ENCODE measurements around the gene CRB2.

Gene CRB2

GRCh38 chr9:123378956-123379660 lies 23.1 kb downstream of the CRB2 start:
- Histone ChIP-seq H3K27me3 (ENCODE audit: low read depth) (no peaks in the 10 kb centered on the region), H3K4me1 (peaks cover 4% of the 10 kb centered on the region; the same call in 1 of the 2 replicates), H3K9me3 (no peaks in the 10 kb centered on the region), H3K36me3 (replicated peaks) (no peaks in the 10 kb centered on the region), H3K4me3 (no peak overlapping the region)
- no peak for DNase-seq (ENCODE audit: low spot score in 2 of 2)
- in situ Hi-C loops (cut with MboI; ENCODE audit: low sequenced_read_pairs), result no loop called here

GRCh38 chr9:123380852-123381705 lies 25.1 kb downstream of the CRB2 start:
- in situ Hi-C loops (cut with MboI; ENCODE audit: low sequenced_read_pairs), result no loop called here
- no peaks in the 10 kb centered on the region for H3K4me1 ChIP-seq
- no peaks in the 10 kb centered on the region for H3K36me3 ChIP-seq (replicated peaks)
- no peak for DNase-seq (ENCODE audit: low spot score in 2 of 2)
- no peaks in the 10 kb centered on the region for H3K27me3 ChIP-seq (ENCODE audit: low read depth)
- H3K9me3 ChIP-seq, result no peaks in the 10 kb centered on the region
- no peak overlapping the region for H3K4me3 ChIP-seq

GRCh38 chr9:123382653-123383511 lies 26.9 kb downstream of the CRB2 start:
- Histone ChIP-seq H3K4me3 (no peak overlapping the region), H3K27me3 (ENCODE audit: low read depth) (no peaks in the 10 kb centered on the region), H3K36me3 (replicated peaks) (no peaks in the 10 kb centered on the region), H3K9me3 (no peaks in the 10 kb centered on the region), H3K4me1 (no peaks in the 10 kb centered on the region)
- in situ Hi-C loops (cut with MboI; ENCODE audit: low sequenced_read_pairs), result no loop called here
- no peak for DNase-seq (ENCODE audit: low spot score in 2 of 2)

GRCh38 chr9:123383512-123384170 lies 27.6 kb downstream of the CRB2 start:
- no peaks in the 10 kb centered on the region for H3K9me3 ChIP-seq
- DNase-seq (ENCODE audit: low spot score in 2 of 2), result no peak
- H3K27me3 ChIP-seq (ENCODE audit: low read depth), result no peaks in the 10 kb centered on the region
- H3K4me3 ChIP-seq, result no peak overlapping the region
- H3K4me1 ChIP-seq, result no peaks in the 10 kb centered on the region
- in situ Hi-C loops (cut with MboI; ENCODE audit: low sequenced_read_pairs), result no loop called here
- no peaks in the 10 kb centered on the region for H3K36me3 ChIP-seq (replicated peaks)

- no peaks in the 10 kb centered on the region for H3K4me1 ChIP-seq
- no peak overlapping the region for H3K4me3 ChIP-seq
- no peaks in the 10 kb centered on the region for H3K36me3 ChIP-seq (replicated peaks)
- DNase-seq (ENCODE audit: low spot score in 2 of 2), result no peak
- no peaks in the 10 kb centered on the region for H3K27me3 ChIP-seq (ENCODE audit: low read depth)
- H3K9me3 ChIP-seq, result no peaks in the 10 kb centered on the region
- in situ Hi-C loops (cut with MboI; ENCODE audit: low sequenced_read_pairs), result loop anchor here (5.0 kb wide), 1 partner anchor 35 kb away; no protein-coding TSS in a partner anchor
Observed at GRCh38 chr9:123387686-123388085, 31.7 kb downstream of the CRB2 start.

- in situ Hi-C loops (cut with MboI; ENCODE audit: low sequenced_read_pairs), result loop anchor here (5.0 kb wide), 1 partner anchor 37 kb away; no protein-coding TSS in a partner anchor
- Histone ChIP-seq H3K4me3 (no peak overlapping the region), H3K27me3 (ENCODE audit: low read depth) (no peaks in the 10 kb centered on the region), H3K36me3 (replicated peaks) (no peaks in the 10 kb centered on the region), H3K9me3 (no peaks in the 10 kb centered on the region), H3K4me1 (no peaks in the 10 kb centered on the region)
- DNase-seq (ENCODE audit: low spot score in 2 of 2), result no peak
Observed at GRCh38 chr9:123389070-123389469, 33.1 kb downstream of the CRB2 start.

GRCh38 chr9:123389698-123390097 lies 33.7 kb downstream of the CRB2 start:
- Histone ChIP-seq H3K36me3 (replicated peaks) (no peaks in the 10 kb centered on the region), H3K4me3 (no peak overlapping the region), H3K27me3 (ENCODE audit: low read depth) (no peaks in the 10 kb centered on the region), H3K4me1 (no peaks in the 10 kb centered on the region), H3K9me3 (no peaks in the 10 kb centered on the region)
- DNase-seq (ENCODE audit: low spot score in 2 of 2), result no peak
- in situ Hi-C loops (cut with MboI; ENCODE audit: low sequenced_read_pairs), result loop anchor here (5.0 kb wide), 1 partner anchor 37 kb away; no protein-coding TSS in a partner anchor

- Histone ChIP-seq H3K27me3 (ENCODE audit: low read depth) (no peaks in the 10 kb centered on the region), H3K4me1 (no peaks in the 10 kb centered on the region), H3K36me3 (replicated peaks) (no peaks in the 10 kb centered on the region), H3K9me3 (no peaks in the 10 kb centered on the region), H3K4me3 (no peak overlapping the region)
- no peak for DNase-seq (ENCODE audit: low spot score in 2 of 2)
- in situ Hi-C loops (cut with MboI; ENCODE audit: low sequenced_read_pairs), result no loop called here
Observed at GRCh38 chr9:123390337-123391135, 34.5 kb downstream of the CRB2 start.

- in situ Hi-C loops (cut with MboI; ENCODE audit: low sequenced_read_pairs), result no loop called here
- H3K4me1 ChIP-seq, result no peaks in the 10 kb centered on the region
- H3K36me3 ChIP-seq (replicated peaks), result no peaks in the 10 kb centered on the region
- no peak overlapping the region for H3K4me3 ChIP-seq
- H3K9me3 ChIP-seq, result no peaks in the 10 kb centered on the region
- DNase-seq (ENCODE audit: low spot score in 2 of 2), result no peak
- no peaks in the 10 kb centered on the region for H3K27me3 ChIP-seq (ENCODE audit: low read depth)
Observed at GRCh38 chr9:123391233-123391632, 35.2 kb downstream of the CRB2 start.

- H3K36me3 ChIP-seq (replicated peaks), result no peaks in the 10 kb centered on the region
- no peaks in the 10 kb centered on the region for H3K27me3 ChIP-seq (ENCODE audit: low read depth)
- H3K4me3 ChIP-seq, result no peak overlapping the region
- in situ Hi-C loops (cut with MboI; ENCODE audit: low sequenced_read_pairs), result no loop called here
- H3K9me3 ChIP-seq, result no peaks in the 10 kb centered on the region
- DNase-seq (ENCODE audit: low spot score in 2 of 2), result no peak
- no peaks in the 10 kb centered on the region for H3K4me1 ChIP-seq
Observed at GRCh38 chr9:123391946-123392345, 35.9 kb downstream of the CRB2 start.

- in situ Hi-C loops (cut with MboI; ENCODE audit: low sequenced_read_pairs), result no loop called here
- DNase-seq (ENCODE audit: low spot score in 2 of 2), result no peak
Observed at GRCh38 chr9:123392802-123393201, 36.8 kb downstream of the CRB2 start.

GRCh38 chr9:123394291-123395235 lies 38.6 kb downstream of the CRB2 start:
- no peak for DNase-seq (ENCODE audit: low spot score in 2 of 2)

More at GRCh38 chr9:123392802-123393201, 36.8 kb downstream of the CRB2 start:
- no peaks in the 10 kb centered on the region for H3K9me3 ChIP-seq
- H3K36me3 ChIP-seq (replicated peaks), result no peaks in the 10 kb centered on the region
- no peaks in the 10 kb centered on the region for H3K27me3 ChIP-seq (ENCODE audit: low read depth)
- H3K4me1 ChIP-seq, result no peaks in the 10 kb centered on the region
- no peak overlapping the region for H3K4me3 ChIP-seq

More at GRCh38 chr9:123394291-123395235, 38.6 kb downstream of the CRB2 start:
- no peak overlapping the region for H3K4me3 ChIP-seq
- no peaks in the 10 kb centered on the region for H3K27me3 ChIP-seq (ENCODE audit: low read depth)
- no peaks in the 10 kb centered on the region for H3K4me1 ChIP-seq
- no peaks in the 10 kb centered on the region for H3K9me3 ChIP-seq
- in situ Hi-C loops (cut with MboI; ENCODE audit: low sequenced_read_pairs), result no loop called here
- no peaks in the 10 kb centered on the region for H3K36me3 ChIP-seq (replicated peaks)

All from HAP-1 (cell line).